HepG2 (cell line): ENCODE data around the gene RPL27A. TPM values are rescaled to one million over a fixed set of nuclear protein-coding genes. Genes with fewer than 3 reads are reported as not detected.
A peak's percentile ranks its signal among the peaks of the same experiment; 100 is the strongest.

ENCODE experiments used
- ATAC-seq: fragments of 200-7000 bp; cut with Tn5 transposase; 3 replicates; pipeline ENCODE4 v1.9.1; 2020; ENCODE audit warnings: mild to moderate bottlenecking, moderate library complexity
- BruUV-seq: library from RNA; stranded (reverse); fragments of 400-500 nt; replicated peaks from 2 replicates; lab custom pipeline; 2021; lab: Mats Ljungman, UMichigan
- CTCF ChIA-PET: fragments of 300-600 bp; formaldehyde crosslinking; extraction: SDS; loops from one replicate; lab custom pipeline; 2021; ENCODE audit warnings: low total read pairs, inconsistent platforms, low intra/inter-chr PET ratio; lab: Yijun Ruan, JAX
- POLR2A ChIA-PET: fragments of 350-600 bp; sonication (Branson Sonifier 250); formaldehyde crosslinking; loops from one replicate; lab custom pipeline; 2020; ENCODE audit warnings: antibody characterized with exemption, inconsistent platforms; lab: Yijun Ruan, JAX
- DNase-seq: peaks from one replicate; pipeline ENCODE4 v3.0.0-alpha.2; 2015; ENCODE audit warnings: low spot score
- FAIRE-seq: peaks from 3 replicates; lab custom pipeline; 2011; peaks lifted over from hg19 to GRCh38; lab: Jason Lieb, UNC
- H2AFZ ChIP-seq: one replicate; pipeline ENCODE4 v1.6.1; 2011; ENCODE audit warnings: low read length, inconsistent platforms
- H3K27ac ChIP-seq: fragments of 300-600 bp; 3 replicates; pipeline ENCODE4 v1.8.0; 2011; ENCODE audit warnings: mixed run types, mild to moderate bottlenecking, mixed read lengths, low read length, inconsistent platforms; ENCODE audit not compliant: insufficient read depth; ENCODE audit errors: extremely low read length
- H3K27me3 ChIP-seq, 2 experiments: fragments of 200-600 bp in 1 of 2; 2 replicates in 1 of 2; 3 replicates in 1 of 2; pipeline versions ENCODE4 v1.6.0 to v1.8.0; 2011; ENCODE audit warnings: low read length in 2 of 2, mild to moderate bottlenecking in 2 of 2, moderate library complexity in 2 of 2, inconsistent platforms in 1 of 2; ENCODE audit not compliant: insufficient read depth in 2 of 2, control insufficient read depth in 1 of 2
- H3K36me3 ChIP-seq, 2 experiments: fragments of 200-600 bp in 1 of 2; replicated peaks in 1 of 2; 2 replicates in 1 of 2; 3 replicates in 1 of 2; pipeline versions ENCODE4 v1.5.1 to v1.8.0; 2011; ENCODE audit warnings: low read length in 2 of 2, inconsistent platforms in 1 of 2; ENCODE audit not compliant: insufficient read depth in 2 of 2, control insufficient read depth in 1 of 2
- H3K4me1 ChIP-seq: 2 replicates; pipeline ENCODE4 v1.5.1; 2012; ENCODE audit warnings: low read length, inconsistent platforms; ENCODE audit not compliant: insufficient read depth
- H3K4me2 ChIP-seq: 2 replicates; pipeline ENCODE4 v1.6.0; 2011; ENCODE audit warnings: low read depth, low read length, inconsistent platforms
- H3K4me3 ChIP-seq, 3 experiments: fragments of 200-600 bp in 1 of 3; sonication (generic), shearing (Covaris generic) in 1 of 3; replicated peaks in 1 of 3; 2 replicates each; pipeline ENCODE4 v1.5.1; 2011 to 2016; ENCODE audit warnings: low read length in 3 of 3, inconsistent platforms in 2 of 3, low read depth in 2 of 3, mild to moderate bottlenecking in 2 of 3, control low read depth in 1 of 3, mixed read lengths in 1 of 3; ENCODE audit not compliant: insufficient read depth in 1 of 3
- H3K79me2 ChIP-seq: one replicate; pipeline ENCODE4 v1.6.1; 2011; ENCODE audit warnings: low read length, inconsistent platforms; ENCODE audit not compliant: insufficient read depth
- H3K9ac ChIP-seq: 2 replicates; pipeline ENCODE4 v1.6.0; 2011; ENCODE audit warnings: mild to moderate bottlenecking, low read depth, low read length, inconsistent platforms; ENCODE audit not compliant: insufficient read depth
- H3K9me3 ChIP-seq: 2 replicates; pipeline ENCODE4 v1.5.1; 2012; ENCODE audit warnings: mild to moderate bottlenecking, low read length
- H4K20me1 ChIP-seq: 2 replicates; pipeline ENCODE4 v1.6.0; 2011; ENCODE audit warnings: inconsistent platforms, mild to moderate bottlenecking, low read length, moderate library complexity; ENCODE audit not compliant: insufficient read depth
- BHLHE40 ChIP-seq: IDR thresholded peaks from 2 replicates; pipeline ENCODE4 v1.6.1; 2011; ENCODE audit warnings: low read length, improper control_type of control experiment
- BRD4 ChIP-seq: sonication (generic); formaldehyde crosslinking; IDR thresholded peaks from 2 replicates; pipeline ENCODE4 v1.4.0; 2020; ENCODE audit warnings: missing genetic modification reagents
- CBX5 ChIP-seq: sonication (generic); formaldehyde crosslinking; IDR thresholded peaks from 2 replicates; pipeline ENCODE4 v1.4.0; 2020; ENCODE audit warnings: missing genetic modification reagents, borderline replicate concordance
- CREBL2 ChIP-seq: sonication (generic); formaldehyde crosslinking; IDR thresholded peaks from 2 replicates; pipeline ENCODE4 v1.8.1; 2023; ENCODE audit warnings: missing genetic modification reagents, mild to moderate bottlenecking, borderline replicate concordance
- DRAP1 ChIP-seq: IDR thresholded peaks from 2 replicates; pipeline ENCODE4 v1.6.1; 2016; ENCODE audit warnings: missing genetic modification reagents, missing compliant biosample characterization
- GATAD1 ChIP-seq: IDR thresholded peaks from 2 replicates; pipeline ENCODE4 v1.6.1; 2016; ENCODE audit warnings: missing genetic modification reagents, missing compliant biosample characterization
- HCFC1 ChIP-seq: fragments of 150-350 bp; IDR thresholded peaks from 2 replicates; pipeline ENCODE4 v1.6.1; 2014; ENCODE audit warnings: low read depth, low read length
- MYPOP ChIP-seq: sonication (generic); formaldehyde crosslinking; IDR thresholded peaks from 2 replicates; pipeline ENCODE4 v1.8.1; 2023; ENCODE audit warnings: mild to moderate bottlenecking, moderate library complexity, missing genetic modification reagents
- POLR2A ChIP-seq, 2 experiments: IDR thresholded peaks; 2 replicates each; pipeline ENCODE4 v1.6.1; 2011; ENCODE audit warnings: low read depth in 2 of 2, low read length in 2 of 2, mild to moderate bottlenecking in 1 of 2, moderate library complexity in 1 of 2; ENCODE audit not compliant: insufficient read depth in 1 of 2
- POLR2G ChIP-seq: fragments of 200-400 bp; formaldehyde crosslinking; IDR thresholded peaks from 2 replicates; pipeline ENCODE4 v1.6.1; 2018; ENCODE audit warnings: mild to moderate bottlenecking, low read depth, low read length, moderate library complexity
- RBM22 ChIP-seq: fragments of 200-400 bp; formaldehyde crosslinking; optimal IDR thresholded peaks from 2 replicates; pipeline ENCODE3; 2017; ENCODE audit warnings: mild to moderate bottlenecking, low read length, moderate library complexity
- ZFP1 ChIP-seq: IDR thresholded peaks from 2 replicates; pipeline ENCODE4 v1.6.1; 2016
- ZNF501 ChIP-seq: sonication (generic); formaldehyde crosslinking; IDR thresholded peaks from 2 replicates; pipeline ENCODE4 v1.5.1; 2020; ENCODE audit warnings: mild to moderate bottlenecking, moderate library complexity, missing genetic modification reagents
- ZNF598 ChIP-seq: sonication (generic); formaldehyde crosslinking; IDR thresholded peaks from 2 replicates; pipeline ENCODE4 v1.5.1; 2020; ENCODE audit warnings: mild to moderate bottlenecking, missing genetic modification reagents, borderline replicate concordance
- ZNF784 ChIP-seq: sonication (generic); formaldehyde crosslinking; IDR thresholded peaks from 2 replicates; pipeline ENCODE4 v1.5.1; 2020; ENCODE audit warnings: missing genetic modification reagents, mild to moderate bottlenecking, borderline replicate concordance
- ZNF841 ChIP-seq: sonication (generic); formaldehyde crosslinking; IDR thresholded peaks from 2 replicates; pipeline ENCODE4 v1.8.1; 2023; ENCODE audit warnings: missing genetic modification reagents, borderline replicate concordance
- WGBS: methylation state at CpG from one replicate; pipeline ENCODE4 v1.1.6; 2017; ENCODE audit warnings: low lambda C conversion rate; 5-methylcytosine and 5-hydroxymethylcytosine counted together
- in situ Hi-C: cut with HindIII; loops from 2 replicates; pipeline ENCODE4 v1.10.0; 2017; ENCODE audit warnings: low pct_unique_long_range_greater_than_20kb; ENCODE audit not compliant: extremely low pct_ligation_motif_present
- intact Hi-C: fragments of 100-400 bp; cut with micrococcal nuclease; formaldehyde crosslinking; loops from one replicate; pipeline ENCODE4 v1.10.0; 2022; ENCODE audit not compliant: unreplicated experiment
- polyA plus RNA-seq, 8 experiments: library from polyadenylated mRNA; depleted of rRNA in 3 of 8; stranded (reverse) in 7 of 8; unstranded in 1 of 8; fragments of >200 nt; fragmentation: Illumina TruSeq in 4 of 8; extraction: Trizol in 4 of 8; gene quantifications; 2 replicates each; pipeline versions ENCODE4 v1.2.1 to v1.2.3, GENCODE V29; 2011 to 2016; ENCODE audit warnings: low read depth in 4 of 8, missing spikeins in 1 of 8, mixed read lengths in 1 of 8; ENCODE audit not compliant: insufficient read depth in 1 of 8
- total RNA-seq, 5 experiments: library from RNA; depleted of rRNA; stranded (reverse); fragments of >200 nt; fragmentation: Illumina TruSeq; extraction: Trizol; gene quantifications; 2 replicates each; pipeline ENCODE4 v1.2.3, GENCODE V29; 2016; ENCODE audit warnings: low read depth in 1 of 5

Gene RPL27A
- total and polyA plus RNA-seq, 2 of the 13 experiments (the other 11 are each of a cell fraction or from before 2014, with no cell fraction given) = 1,531 to 2,153 TPM

GRCh38 chr11:8693010-8693551, 10.5 kb downstream of the RPL27A start:
- CTCF ChIA-PET = no interaction called here
- no peak for DNase-seq
- H3K4me1 ChIP-seq = peaks cover 24% of the 10 kb centered on the region
- no peak overlapping the region for H3K4me3 ChIP-seq
- no peak overlapping the region for H3K4me2 ChIP-seq
- H2AFZ ChIP-seq = no peak overlapping the region
- H3K9ac ChIP-seq = no peak overlapping the region
- peak; percentile 6 for ATAC-seq
- intact Hi-C loops (loop anchor here (10.0 kb wide), 1 partner anchor 62 kb away; no protein-coding TSS in a partner anchor), in situ Hi-C loops (loop anchor here (25.0 kb wide), 1 partner anchor 269 kb away; the partner anchor contains the start of gene TMEM9B)
- no peaks in the 10 kb centered on the region; the same call in 1 of the 2 replicates for H4K20me1 ChIP-seq
- H3K9me3 ChIP-seq = no peaks in the 10 kb centered on the region
- H3K79me2 ChIP-seq = no peaks in the 10 kb centered on the region
- H3K27ac ChIP-seq = no peak overlapping the region
- POLR2A ChIA-PET = no interaction called here
- BruUV-seq = no TSS peak
- FAIRE-seq = no peak
- TF ChIP-seq ZNF841 (CRISPR knock-in tag) = no peak
- TF ChIP-seq RBM22 = peak; percentile 67
- peak in 1 of 2 experiments; percentile 19; a peak in 2 of 4 replicates for TF ChIP-seq POLR2A (IDR thresholded peaks at IDR 0.05; ENCODE audit: insufficient read depth in 1 of 2, low read depth in 2 of 2, low read length in 2 of 2)
- TF ChIP-seq POLR2G = 0 out of 2 replicates have a peak, but pooled peaks have one; percentile 40
- TF ChIP-seq, all 625 proteins: peak for 3
- no peaks in the 10 kb centered on the region for H3K27me3 ChIP-seq
- peaks cover 11 to 52% of the 10 kb centered on the region in 2 experiments for H3K36me3 ChIP-seq
- WGBS = 93% methylated on average over 6 of the region's 6 CpGs

GRCh38 chr11:8693555-8693954, 11.0 kb downstream of the RPL27A start:
- no peak overlapping the region for H3K4me2 ChIP-seq
- WGBS = 94% methylated on average over 7 of the region's 7 CpGs
- H3K27ac ChIP-seq = no peak overlapping the region
- no peaks in the 10 kb centered on the region for H3K27me3 ChIP-seq
- no peak overlapping the region for H2AFZ ChIP-seq
- H3K9ac ChIP-seq = no peak overlapping the region
- peaks cover 24% of the 10 kb centered on the region for H3K4me1 ChIP-seq
- H3K9me3 ChIP-seq = no peaks in the 10 kb centered on the region
- intact Hi-C loops (loop anchor here (10.0 kb wide), 1 partner anchor 61 kb away; no protein-coding TSS in a partner anchor), in situ Hi-C loops (loop anchor here (25.0 kb wide), 1 partner anchor 269 kb away; the partner anchor contains the start of gene TMEM9B)
- CTCF ChIA-PET = no interaction called here
- peaks cover 11 to 52% of the 10 kb centered on the region in 2 experiments for H3K36me3 ChIP-seq
- DNase-seq (no peak), FAIRE-seq (no peak), ATAC-seq (peak; percentile 2)
- POLR2A ChIA-PET = no interaction called here
- BruUV-seq = no TSS peak
- no peaks in the 10 kb centered on the region for H3K79me2 ChIP-seq
- no peak overlapping the region for H3K4me3 ChIP-seq
- no peaks in the 10 kb centered on the region; the same call in 1 of the 2 replicates for H4K20me1 ChIP-seq
- TF ChIP-seq ZNF598 (CRISPR knock-in tag) (no peak), CREBL2 (CRISPR knock-in tag) (no peak), ZNF784 (CRISPR knock-in tag) (no peak), MYPOP (CRISPR knock-in tag) (no peak), CBX5 (CRISPR knock-in tag) (no peak), DRAP1 (CRISPR knock-in tag) (no peak), BHLHE40 (no peak), ZNF501 (CRISPR knock-in tag) (no peak), BRD4 (CRISPR knock-in tag) (no peak), GATAD1 (CRISPR knock-in tag) (no peak), HCFC1 (no peak), ZFP1 (CRISPR knock-in tag) (no peak)
